ENCODE measurements around the gene CELF5. TPM values are rescaled to one million over a fixed set of nuclear protein-coding genes. Genes with fewer than 3 reads are reported as not detected.

Gene CELF5
- total RNA-seq, 3 donors from 2014 or later (not counting 1 experiment from before 2014, with no cell fraction given) = 0.41 to 0.83 TPM; not detected in 1

DNA sequence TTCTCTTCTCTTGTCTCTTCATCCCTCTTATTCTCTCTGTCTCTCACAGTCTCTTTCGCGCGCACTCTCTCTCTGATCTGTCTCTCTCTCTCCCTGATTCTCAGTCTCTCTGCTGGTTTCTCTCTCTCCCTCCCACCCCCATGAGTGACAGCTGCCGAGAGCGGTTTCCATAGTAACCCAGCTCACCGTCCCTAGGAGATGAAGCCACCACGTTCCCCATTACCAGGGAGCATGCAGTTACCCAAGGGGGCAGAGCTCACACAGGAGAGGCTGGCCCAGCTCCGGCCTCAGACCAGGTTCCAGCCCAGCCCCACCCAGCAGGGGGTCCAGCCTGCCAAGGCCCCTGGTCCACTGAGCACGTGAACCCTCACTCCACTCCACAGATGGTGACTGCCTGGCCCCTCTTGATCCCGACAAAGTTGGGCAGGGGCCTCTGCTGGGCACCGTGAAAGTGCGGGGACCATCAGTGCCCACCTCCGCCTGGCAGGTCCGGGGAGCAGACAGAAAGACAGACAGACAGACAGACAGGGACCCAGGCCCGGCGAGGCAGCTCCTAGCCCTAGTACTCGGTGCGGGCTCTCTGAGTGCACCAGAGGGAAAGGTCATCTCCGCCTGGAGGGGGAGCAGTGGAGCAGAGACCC lies 50.6 kb downstream of the CELF5 start:
- Mint-ChIP-seq H3K36me3 (no peaks in the 10 kb centered on the region), H3K27me3 (ENCODE audit: low read depth in 2 of 2) (peaks cover 9 to 20% of the 10 kb centered on the region in 2 donors)
- 12% methylated on average over 19 of the region's 19 CpGs for WGBS (ENCODE audit: insufficient coverage)

DNA sequence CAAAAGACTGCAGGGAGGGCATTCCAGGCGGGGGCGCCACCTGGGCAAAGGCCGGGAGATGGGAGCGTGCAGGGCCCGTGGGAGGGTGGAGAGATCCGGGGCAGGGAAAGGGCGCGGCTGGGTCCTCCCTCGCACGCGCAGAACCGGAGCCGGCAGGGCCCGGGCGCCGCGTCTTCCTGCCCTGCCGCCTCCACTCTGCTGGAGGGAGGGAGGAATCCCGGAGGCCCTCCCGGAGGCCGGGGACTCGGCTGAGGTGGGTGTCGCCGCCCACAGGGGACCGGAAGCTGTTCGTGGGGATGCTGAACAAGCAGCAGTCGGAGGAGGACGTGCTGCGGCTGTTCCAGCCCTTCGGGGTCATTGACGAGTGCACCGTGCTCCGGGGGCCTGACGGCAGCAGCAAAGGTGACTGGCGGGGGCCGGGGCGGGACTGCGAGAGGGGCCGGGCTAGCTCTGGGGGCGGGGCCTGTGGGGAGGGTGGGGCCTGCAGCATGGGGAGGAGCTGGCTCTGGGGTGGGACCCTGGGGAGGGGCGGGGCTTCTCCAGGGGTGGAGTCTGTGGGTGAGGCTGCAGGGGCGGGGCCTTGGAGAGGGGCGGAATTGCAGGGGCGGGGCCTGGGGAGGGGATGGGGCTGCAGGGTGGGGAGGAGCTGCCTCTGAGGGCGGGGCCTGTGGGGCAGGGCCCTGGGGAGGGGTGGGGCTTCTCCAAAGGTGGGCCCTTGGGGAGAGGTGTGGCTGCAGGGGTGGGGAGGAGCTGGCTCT lies 51.3 kb downstream of the CELF5 start:
- intact Hi-C loops (cut with micrococcal nuclease) = no loop called here
- Mint-ChIP-seq H3K27me3 (ENCODE audit: low read depth in 2 of 2) (peaks cover 8 to 17% of the 10 kb centered on the region in 2 donors), H3K4me3 (peak overlapping the region; percentile 90), H3K9me3 (no peaks in the 10 kb centered on the region), H3K27ac (peak overlapping the region; percentile 55 to 86), H3K4me1 (peaks cover 10 to 13% of the 10 kb centered on the region in 2 donors), H3K36me3 (no peaks in the 10 kb centered on the region)
- H3K27me3 ChIP-seq (ENCODE audit: control insufficient read depth, insufficient read depth, low read length) = peaks cover under 1% of the 10 kb centered on the region
- peaks cover 3% of the 10 kb centered on the region for H3K9me3 ChIP-seq (ENCODE audit: control insufficient read depth, insufficient read depth, low read length)
- TF ChIP-seq, protein P1, sequence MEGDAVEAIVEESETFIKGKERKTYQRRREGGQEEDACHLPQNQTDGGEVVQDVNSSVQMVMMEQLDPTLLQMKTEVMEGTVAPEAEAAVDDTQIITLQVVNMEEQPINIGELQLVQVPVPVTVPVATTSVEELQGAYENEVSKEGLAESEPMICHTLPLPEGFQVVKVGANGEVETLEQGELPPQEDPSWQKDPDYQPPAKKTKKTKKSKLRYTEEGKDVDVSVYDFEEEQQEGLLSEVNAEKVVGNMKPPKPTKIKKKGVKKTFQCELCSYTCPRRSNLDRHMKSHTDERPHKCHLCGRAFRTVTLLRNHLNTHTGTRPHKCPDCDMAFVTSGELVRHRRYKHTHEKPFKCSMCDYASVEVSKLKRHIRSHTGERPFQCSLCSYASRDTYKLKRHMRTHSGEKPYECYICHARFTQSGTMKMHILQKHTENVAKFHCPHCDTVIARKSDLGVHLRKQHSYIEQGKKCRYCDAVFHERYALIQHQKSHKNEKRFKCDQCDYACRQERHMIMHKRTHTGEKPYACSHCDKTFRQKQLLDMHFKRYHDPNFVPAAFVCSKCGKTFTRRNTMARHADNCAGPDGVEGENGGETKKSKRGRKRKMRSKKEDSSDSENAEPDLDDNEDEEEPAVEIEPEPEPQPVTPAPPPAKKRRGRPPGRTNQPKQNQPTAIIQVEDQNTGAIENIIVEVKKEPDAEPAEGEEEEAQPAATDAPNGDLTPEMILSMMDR (IDR thresholded peaks at IDR 0.05) = peak; percentile 50
- ATAC-seq (peak; percentile 84 to 93 (median 86)), DNase-seq (peak; percentile 74 to 95)
- H3K4me3 ChIP-seq (ENCODE audit: low read length) = peak overlapping the region; percentile 55
- no peaks in the 10 kb centered on the region for H3K36me3 ChIP-seq (ENCODE audit: control insufficient read depth, insufficient read depth, low read length)
- peak overlapping the region; percentile 56 for H3K27ac ChIP-seq (ENCODE audit: low read length)
- peaks cover 18% of the 10 kb centered on the region for H3K4me1 ChIP-seq (ENCODE audit: control insufficient read depth, insufficient read depth, low read length)
- under 1% methylated on average over 45 of the region's 45 CpGs for WGBS (ENCODE audit: insufficient coverage)

More for the DNA sequence above, 50.6 kb downstream of the CELF5 start:
- peaks cover 2% of the 10 kb centered on the region for H3K27me3 ChIP-seq (ENCODE audit: control insufficient read depth, insufficient read depth, low read length)
- ATAC-seq (peak; percentile 18 to 40 (median 33)), DNase-seq (peak in 1 of 2 donors; percentile 60)
- H3K9me3 ChIP-seq (ENCODE audit: control insufficient read depth, insufficient read depth, low read length) = peaks cover 3% of the 10 kb centered on the region
- Mint-ChIP-seq H3K27ac (peak overlapping the region; percentile 55 to 86), H3K9me3 (no peaks in the 10 kb centered on the region), H3K4me1 (peaks cover 10 to 13% of the 10 kb centered on the region in 2 donors), H3K4me3 (peak overlapping the region; percentile 90)
- TF ChIP-seq, protein P1 (IDR thresholded peaks at IDR 0.05) = no peak
- peak overlapping the region; percentile 56 for H3K27ac ChIP-seq (ENCODE audit: low read length)
- H3K36me3 ChIP-seq (ENCODE audit: control insufficient read depth, insufficient read depth, low read length) = no peaks in the 10 kb centered on the region
- intact Hi-C loops (cut with micrococcal nuclease) = no loop called here
- peaks cover 18% of the 10 kb centered on the region for H3K4me1 ChIP-seq (ENCODE audit: control insufficient read depth, insufficient read depth, low read length)
- H3K4me3 ChIP-seq (ENCODE audit: low read length) = peak overlapping the region; percentile 55

DNA sequence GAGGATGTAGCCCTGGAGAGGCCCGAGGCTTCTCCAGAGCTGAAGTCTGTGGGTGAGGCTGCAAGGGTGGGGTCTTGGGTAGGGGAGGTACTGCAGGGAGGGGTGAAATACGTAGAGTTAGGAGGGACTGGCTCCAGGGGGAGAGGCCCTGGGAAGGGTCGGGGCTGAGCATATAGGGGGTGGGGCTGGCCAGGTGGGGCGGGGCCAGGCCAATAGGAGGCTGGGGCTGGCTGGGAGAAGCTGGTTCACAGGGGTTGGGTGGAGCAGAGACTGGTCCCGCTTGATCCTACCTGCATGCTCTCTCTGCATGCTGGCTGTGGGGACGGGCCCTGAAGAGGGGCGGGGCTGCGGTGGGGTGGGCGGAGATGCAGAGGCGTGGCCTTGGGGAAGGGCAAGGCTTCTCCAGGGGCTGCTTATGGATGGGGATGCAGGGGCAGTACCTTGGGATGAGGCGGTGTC lies 51.9 kb downstream of the CELF5 start:
- ATAC-seq (peak in 2 of 3 donors; percentile 3 to 9), DNase-seq (peak; percentile 33 to 77)
- H3K9me3 Mint-ChIP-seq = no peaks in the 10 kb centered on the region
- Histone ChIP-seq H3K27ac (ENCODE audit: low read length) (no peak overlapping the region), H3K36me3 (ENCODE audit: control insufficient read depth, insufficient read depth, low read length) (no peaks in the 10 kb centered on the region), H3K4me1 (ENCODE audit: control insufficient read depth, insufficient read depth, low read length) (peaks cover 18% of the 10 kb centered on the region), H3K27me3 (ENCODE audit: control insufficient read depth, insufficient read depth, low read length) (no peaks in the 10 kb centered on the region), H3K9me3 (ENCODE audit: control insufficient read depth, insufficient read depth, low read length) (peaks cover 3% of the 10 kb centered on the region), H3K4me3 (ENCODE audit: low read length) (no peak overlapping the region)
- H3K36me3 Mint-ChIP-seq = no peaks in the 10 kb centered on the region
- peak overlapping the region in 1 of 2 donors; percentile 86 for H3K27ac Mint-ChIP-seq
- H3K4me1 Mint-ChIP-seq = peaks cover 10 to 13% of the 10 kb centered on the region in 2 donors
- 6% methylated on average over 11 of the region's 11 CpGs for whole genome bisulfite sequencing (ENCODE audit: insufficient coverage)
- TF ChIP-seq, protein P1 (IDR thresholded peaks at IDR 0.05) = no peak
- peaks cover 8 to 16% of the 10 kb centered on the region in 2 donors for H3K27me3 Mint-ChIP-seq (ENCODE audit: low read depth in 2 of 2)
- peak overlapping the region; percentile 35 for H3K4me3 Mint-ChIP-seq
- intact Hi-C loops (cut with micrococcal nuclease) = no loop called here
